Natural killer cell (primary cell): ENCODE data around the gene MOSPD3. TPM values are rescaled to one million over a fixed set of nuclear protein-coding genes. Genes with fewer than 3 reads are reported as not detected.

Experiments used
- ATAC-seq, 3 donors: fragments of 150-1000 bp in 2 of 3; fragments of 200-7000 bp in 1 of 3; cut with Tn5 transposase; 1 replicate in 1 of 3; 2 replicates in 2 of 3; pipeline ENCODE4 v1.10.0; 2021; ENCODE audit warnings: mild to moderate bottlenecking in 2 of 3, moderate library complexity in 2 of 3
- DNase-seq, 2 donors: peaks; one replicate each; pipeline versions ENCODE4 v3.0.0 to v3.0.0-alpha.2; 2013 to 2021; ENCODE audit warnings: mixed read lengths in 1 of 2
- H3K27ac ChIP-seq: one replicate; pipeline ENCODE4 v1.5.1; 2013; ENCODE audit warnings: mild to moderate bottlenecking, low read length
- H3K27me3 ChIP-seq: one replicate; pipeline ENCODE4 v1.6.1; 2013; ENCODE audit warnings: low read length; ENCODE audit not compliant: control insufficient read depth, insufficient read depth
- H3K36me3 ChIP-seq: one replicate; pipeline ENCODE4 v1.6.1; 2013; ENCODE audit warnings: low read length; ENCODE audit not compliant: control insufficient read depth, insufficient read depth
- H3K4me1 ChIP-seq: one replicate; pipeline ENCODE4 v1.6.1; 2013; ENCODE audit warnings: low read length; ENCODE audit not compliant: control insufficient read depth, insufficient read depth
- H3K4me3 ChIP-seq: one replicate; pipeline ENCODE4 v1.5.1; 2013; ENCODE audit warnings: low read length
- H3K9me3 ChIP-seq: one replicate; pipeline ENCODE4 v1.6.1; 2013; ENCODE audit warnings: low read length; ENCODE audit not compliant: control insufficient read depth, insufficient read depth
- H3K27ac Mint-ChIP-seq, 2 donors: one replicate each; pipeline ENCODE4 v1.8.0; 2022; ENCODE audit warnings: mild to moderate bottlenecking in 2 of 2, mixed read lengths in 2 of 2, moderate library complexity in 1 of 2
- H3K27me3 Mint-ChIP-seq, 2 donors: one replicate each; pipeline ENCODE4 v1.8.0; 2022; ENCODE audit warnings: low read depth in 2 of 2, mixed read lengths in 2 of 2
- H3K36me3 Mint-ChIP-seq: one replicate; pipeline ENCODE4 v1.8.0; 2022; ENCODE audit warnings: mixed read lengths
- H3K4me1 Mint-ChIP-seq, 2 donors: one replicate each; pipeline ENCODE4 v1.8.0; 2022; ENCODE audit warnings: mixed read lengths in 2 of 2
- H3K4me3 Mint-ChIP-seq: one replicate; pipeline ENCODE4 v1.8.0; 2022; ENCODE audit warnings: mild to moderate bottlenecking, moderate library complexity, mixed read lengths
- H3K9me3 Mint-ChIP-seq, 2 donors: one replicate each; pipeline ENCODE4 v1.8.0; 2022; ENCODE audit warnings: mixed read lengths in 2 of 2
- WGBS: methylation state at CpG from one replicate; pipeline ENCODE4 v1.1.7; 2013; ENCODE audit warnings: missing lambda C conversion rate; ENCODE audit not compliant: insufficient coverage; 5-methylcytosine and 5-hydroxymethylcytosine counted together
- intact Hi-C: fragments of 100-400 bp; cut with micrococcal nuclease; formaldehyde crosslinking; loops from one replicate; pipeline ENCODE4 v1.14.2; 2022
- total RNA-seq, 4 donors: library from RNA; stranded (reverse); fragments of 120-200 nt in 1 of 4; gene quantifications; one replicate each; pipeline versions ENCODE4 v1.2.3 to v1.2.4, GENCODE V29; 2013 to 2022
- TF ChIP-seq, protein P1 (sequence below): fragments of 200-600 bp; IDR thresholded peaks from one replicate; pipeline ENCODE4 v1.8.0; 2022; ENCODE audit warnings: antibody characterized with exemption

MOSPD3 gene
- total RNA-seq, 3 donors from 2014 or later (not counting 1 experiment from before 2014, with no cell fraction given): 14.5 to 15.9 (median 15.5) TPM

DNA sequence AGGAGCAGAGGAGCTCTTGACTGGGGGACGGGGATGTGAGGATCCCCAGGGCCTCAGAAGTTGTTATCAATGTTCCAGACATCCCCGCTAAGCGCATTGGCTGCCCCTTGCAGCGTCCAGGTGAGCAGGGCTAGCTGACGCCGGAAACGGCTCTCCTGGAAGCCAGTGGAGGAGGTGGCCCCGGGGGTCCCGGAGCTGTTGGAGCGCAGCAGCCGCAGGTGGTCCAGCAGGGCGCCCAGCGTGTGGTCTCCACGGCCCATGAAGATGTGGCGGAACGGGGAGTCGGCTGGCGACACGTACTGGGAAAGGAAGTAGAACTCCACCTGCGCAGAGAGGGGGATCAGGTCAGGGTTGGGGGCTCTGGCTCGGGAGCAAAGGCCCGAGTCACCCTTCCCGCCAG, 8.5 kb downstream of the MOSPD3 start:
- ATAC-seq: no peak
- H3K27me3 Mint-ChIP-seq: no peaks in the 10 kb centered on the region
- no peaks in the 10 kb centered on the region for H3K36me3 Mint-ChIP-seq
- H3K27ac Mint-ChIP-seq: no peak overlapping the region
- intact Hi-C loops: no loop called here
- no peak for DNase-seq
- no peak overlapping the region for H3K4me3 Mint-ChIP-seq
- H3K4me1 Mint-ChIP-seq: peaks cover 0 to 11% of the 10 kb centered on the region in 2 donors
- Histone ChIP-seq H3K36me3 (peaks cover 2% of the 10 kb centered on the region), H3K27me3 (no peaks in the 10 kb centered on the region), H3K9me3 (no peaks in the 10 kb centered on the region), H3K4me3 (no peak overlapping the region), H3K27ac (no peak overlapping the region), H3K4me1 (peaks cover 2% of the 10 kb centered on the region)
- TF ChIP-seq, protein P1, sequence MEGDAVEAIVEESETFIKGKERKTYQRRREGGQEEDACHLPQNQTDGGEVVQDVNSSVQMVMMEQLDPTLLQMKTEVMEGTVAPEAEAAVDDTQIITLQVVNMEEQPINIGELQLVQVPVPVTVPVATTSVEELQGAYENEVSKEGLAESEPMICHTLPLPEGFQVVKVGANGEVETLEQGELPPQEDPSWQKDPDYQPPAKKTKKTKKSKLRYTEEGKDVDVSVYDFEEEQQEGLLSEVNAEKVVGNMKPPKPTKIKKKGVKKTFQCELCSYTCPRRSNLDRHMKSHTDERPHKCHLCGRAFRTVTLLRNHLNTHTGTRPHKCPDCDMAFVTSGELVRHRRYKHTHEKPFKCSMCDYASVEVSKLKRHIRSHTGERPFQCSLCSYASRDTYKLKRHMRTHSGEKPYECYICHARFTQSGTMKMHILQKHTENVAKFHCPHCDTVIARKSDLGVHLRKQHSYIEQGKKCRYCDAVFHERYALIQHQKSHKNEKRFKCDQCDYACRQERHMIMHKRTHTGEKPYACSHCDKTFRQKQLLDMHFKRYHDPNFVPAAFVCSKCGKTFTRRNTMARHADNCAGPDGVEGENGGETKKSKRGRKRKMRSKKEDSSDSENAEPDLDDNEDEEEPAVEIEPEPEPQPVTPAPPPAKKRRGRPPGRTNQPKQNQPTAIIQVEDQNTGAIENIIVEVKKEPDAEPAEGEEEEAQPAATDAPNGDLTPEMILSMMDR: no peak
- 94% methylated on average over 23 of the region's 23 CpGs for WGBS
- no peaks in the 10 kb centered on the region for H3K9me3 Mint-ChIP-seq

DNA sequence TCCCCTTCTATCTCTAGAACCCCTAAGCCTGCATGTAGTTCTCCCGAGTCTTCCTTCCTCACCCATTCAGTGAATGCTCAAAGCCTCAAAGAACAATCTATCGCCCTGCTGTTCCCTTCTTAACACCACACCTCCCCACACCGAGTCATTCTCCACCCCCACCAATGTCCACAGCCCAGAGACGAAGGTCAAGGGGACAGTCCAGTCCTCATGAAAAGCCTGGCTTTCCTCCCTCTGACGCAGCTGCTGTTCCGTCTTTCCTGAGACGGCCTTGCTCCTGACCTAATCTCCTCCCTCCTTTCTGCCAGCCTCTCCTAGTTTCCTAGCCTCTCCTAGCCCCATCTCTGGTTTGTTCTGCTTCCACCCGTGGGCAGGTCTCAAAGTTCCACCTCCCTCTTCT, 9.2 kb downstream of the MOSPD3 start:
- Histone ChIP-seq H3K4me3 (no peak overlapping the region), H3K4me1 (peaks cover 8% of the 10 kb centered on the region), H3K27me3 (no peaks in the 10 kb centered on the region), H3K27ac (no peak overlapping the region), H3K36me3 (peaks cover 2% of the 10 kb centered on the region), H3K9me3 (no peaks in the 10 kb centered on the region)
- Mint-ChIP-seq H3K27ac (no peak overlapping the region), H3K9me3 (no peaks in the 10 kb centered on the region), H3K4me1 (peaks cover 0 to 16% of the 10 kb centered on the region in 2 donors), H3K36me3 (no peaks in the 10 kb centered on the region), H3K4me3 (no peak overlapping the region), H3K27me3 (no peaks in the 10 kb centered on the region)
- intact Hi-C loops: no loop called here
- ATAC-seq (no peak), DNase-seq (no peak)
- TF ChIP-seq, protein P1: no peak
- 92% methylated on average over 8 of the region's 8 CpGs for WGBS

DNA sequence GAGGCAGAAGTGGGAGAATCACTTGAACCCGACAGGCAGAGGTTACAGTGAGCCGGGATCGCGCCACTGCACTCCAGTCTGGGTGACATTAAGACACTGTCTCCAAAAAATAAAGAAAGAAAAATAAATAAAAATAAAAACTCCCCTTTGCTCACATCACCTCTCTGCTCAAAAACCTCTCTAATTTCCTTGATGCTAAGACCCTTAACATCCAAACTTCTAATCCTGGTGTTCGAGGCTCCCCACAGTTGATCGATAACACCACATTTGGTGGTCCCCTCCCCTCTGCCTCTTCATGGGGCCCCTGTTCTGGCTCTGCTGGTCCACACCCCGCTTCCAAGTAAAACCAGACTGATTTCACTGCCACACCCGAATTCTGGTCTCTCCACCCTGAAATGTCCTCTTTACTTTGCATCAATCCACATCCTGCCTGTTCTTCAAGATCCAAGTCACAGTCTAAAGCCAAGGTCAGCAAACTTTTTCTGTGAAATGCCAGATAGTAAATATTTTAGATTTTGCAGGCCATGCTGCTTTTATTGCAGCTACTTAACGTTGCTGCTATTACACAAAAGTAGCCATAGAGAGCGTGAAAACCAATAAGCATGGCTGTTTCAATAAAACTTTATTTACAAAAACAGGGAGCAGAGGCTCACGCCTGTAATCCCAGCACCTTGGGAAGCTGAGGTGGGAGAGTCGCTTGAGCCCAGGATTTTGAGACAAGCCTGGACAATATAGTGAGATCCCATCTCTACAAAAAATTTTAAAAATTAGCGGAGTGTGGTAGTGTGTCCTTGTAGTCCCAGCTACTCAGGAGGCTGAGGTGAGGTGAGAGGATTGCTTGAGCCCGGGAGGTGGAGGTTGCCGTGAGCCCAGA, 11.8 kb downstream of the MOSPD3 start:
- Mint-ChIP-seq H3K36me3 (no peaks in the 10 kb centered on the region), H3K27ac (no peak overlapping the region), H3K27me3 (no peaks in the 10 kb centered on the region), H3K4me1 (peaks cover 0 to 22% of the 10 kb centered on the region in 2 donors), H3K4me3 (no peak overlapping the region), H3K9me3 (no peaks in the 10 kb centered on the region)
- Histone ChIP-seq H3K4me1 (peaks cover 19% of the 10 kb centered on the region), H3K27me3 (no peaks in the 10 kb centered on the region), H3K9me3 (no peaks in the 10 kb centered on the region), H3K4me3 (no peak overlapping the region), H3K36me3 (peaks cover 2% of the 10 kb centered on the region), H3K27ac (no peak overlapping the region)
- ATAC-seq: no peak
- no peak for DNase-seq
- intact Hi-C loops: no loop called here
- TF ChIP-seq, protein P1: no peak
- WGBS: 91% methylated on average over 14 of the region's 15 CpGs
